Erythroblast (primary cell): Measurements from ENCODE around the gene HUS1.
A peak's percentile ranks its signal among the peaks of the same experiment; 100 is the strongest.
"Not testable (repeated sequence)": the region's sequence is repeated elsewhere in the genome, so short reads cannot be mapped to it uniquely, and the experiment has no call there.

ENCODE experiments used
- DNase-seq, 2 experiments: peaks; one replicate each; lab custom pipeline; 2025; lab: John Stamatoyannopoulos, UW
- GATA1 ChIP-seq: IDR thresholded peaks from 2 replicates; pipeline ENCODE4 v1.6.1; 2011; ENCODE audit warnings: low read depth, mild to moderate bottlenecking, control low read depth, low read length, moderate library complexity
- POLR2A ChIP-seq: IDR thresholded peaks from 2 replicates; pipeline ENCODE4 v1.6.1; 2011; ENCODE audit warnings: mild to moderate bottlenecking, low read length

Gene HUS1

DNA sequence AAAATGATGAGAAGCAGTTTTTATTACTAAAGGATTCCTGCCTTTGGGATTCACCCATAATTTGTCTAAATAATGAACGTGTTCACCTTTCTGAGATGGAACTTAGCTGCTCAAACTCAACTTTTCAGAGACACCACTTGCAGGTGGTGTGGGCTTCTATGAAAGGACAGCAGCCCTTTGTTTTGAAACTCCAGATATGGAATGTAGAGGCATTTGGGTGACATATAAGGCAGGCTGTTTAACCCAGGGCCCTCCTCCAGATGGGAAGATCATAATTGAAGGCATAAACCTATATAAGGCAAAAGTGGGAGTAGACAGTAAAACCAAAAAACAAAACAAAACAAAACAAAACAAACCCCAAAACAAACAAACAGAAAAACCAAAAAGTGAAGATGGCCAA is 11.9 kb upstream of the HUS1 start:
- no peak for DNase-seq
- TF ChIP-seq POLR2A (no peak), GATA1 (no peak)

DNA sequence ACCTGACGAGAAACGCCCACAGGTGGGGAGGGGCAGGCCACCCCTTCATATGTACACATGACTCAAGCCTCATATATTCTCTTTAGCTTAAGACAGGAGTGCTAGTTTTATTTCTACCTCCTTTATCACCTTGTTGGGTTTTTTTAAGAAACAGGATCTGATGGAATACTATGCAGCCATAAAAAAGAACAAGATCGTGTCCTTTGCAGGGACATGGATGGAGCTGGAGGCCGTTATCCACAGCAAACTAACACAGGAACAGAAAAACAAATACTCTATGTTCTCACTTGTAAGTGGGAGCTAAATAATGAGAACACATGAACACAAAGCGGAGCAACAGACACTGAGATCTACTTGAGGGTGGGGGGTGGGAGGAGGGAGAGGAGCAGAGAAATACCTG is 11.2 kb upstream of the HUS1 start:
- no peak for DNase-seq
- TF ChIP-seq GATA1, result no peak
- no peak for TF ChIP-seq POLR2A

DNA sequence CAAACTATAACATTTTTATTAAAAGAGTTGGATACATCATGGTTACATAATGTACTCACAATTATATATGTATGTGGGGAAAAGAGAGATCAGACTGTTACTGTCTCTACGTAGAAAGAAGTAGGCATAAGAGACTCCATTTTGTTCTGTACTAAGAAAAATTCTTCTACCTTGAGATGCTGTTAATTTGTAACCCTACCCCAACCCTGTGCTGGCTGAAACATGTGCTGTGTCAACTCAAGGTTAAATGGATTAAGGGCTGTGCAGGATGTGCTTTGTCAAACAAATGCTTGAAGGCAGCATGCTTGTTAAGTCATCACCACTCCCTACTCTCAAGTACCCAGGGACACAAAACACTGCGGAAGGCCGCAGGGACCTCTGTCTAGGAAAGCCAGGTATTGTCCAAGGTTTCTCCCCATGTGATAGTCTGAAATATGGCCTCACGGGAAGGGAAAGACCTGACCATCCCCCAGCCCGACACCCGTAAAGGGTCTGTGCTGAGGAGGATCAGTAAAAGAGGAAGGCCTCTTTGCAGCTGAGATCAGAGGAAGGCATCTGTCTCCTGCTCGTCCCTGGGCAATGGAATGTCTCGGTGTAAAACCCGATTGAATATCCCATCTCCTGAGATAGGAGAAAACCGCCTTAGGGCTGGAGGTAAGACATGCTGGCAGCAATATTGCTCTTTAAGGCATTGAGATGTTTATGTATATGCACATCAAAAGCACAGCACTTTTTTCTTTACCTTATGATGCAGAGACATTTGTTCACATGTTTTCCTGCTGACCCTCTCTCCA is 10.4 kb upstream of the HUS1 start:
- not testable (repeated sequence) for DNase-seq

DNA sequence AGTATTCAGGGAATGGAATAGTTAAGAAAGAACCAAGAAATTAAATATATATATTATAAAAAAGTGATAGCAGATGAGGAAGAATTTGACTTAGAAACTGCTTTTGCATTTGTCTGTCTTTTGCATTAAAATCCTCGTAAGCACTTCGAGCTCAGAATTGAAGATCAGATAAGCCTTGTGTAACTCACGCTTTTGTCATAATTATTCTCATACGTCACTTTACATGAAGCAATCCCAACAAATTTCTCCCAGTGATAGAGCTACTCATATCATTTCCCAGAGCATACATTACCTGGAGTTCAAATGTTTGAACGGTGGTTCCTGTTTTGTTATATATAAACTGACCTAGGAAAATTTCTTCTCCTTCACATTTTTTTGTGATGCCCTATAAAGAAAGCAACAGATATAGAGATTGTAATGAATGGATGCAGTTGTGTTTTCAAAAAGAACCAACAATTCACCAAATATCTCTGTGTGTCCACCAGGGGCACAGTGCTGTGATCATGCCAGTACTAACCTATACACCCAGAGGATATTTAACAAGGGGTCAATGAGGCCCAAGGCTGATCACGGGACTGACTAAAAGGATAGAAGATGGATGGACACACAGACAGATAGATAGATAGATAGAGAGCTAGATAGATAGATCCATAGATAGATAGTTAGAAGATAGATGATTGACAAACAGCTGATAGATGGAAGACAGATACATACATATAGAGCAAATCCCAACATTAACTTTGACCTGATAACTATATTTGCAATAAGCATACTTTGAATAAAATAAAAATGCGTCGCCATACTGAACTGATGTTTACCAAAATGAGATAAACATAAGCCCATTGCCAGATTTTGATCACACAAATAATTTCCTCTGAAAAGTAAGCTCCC is 9.3 kb upstream of the HUS1 start:
- no peak for TF ChIP-seq GATA1
- no peak for TF ChIP-seq POLR2A
- peak in 1 of 2 experiments; percentile 13 for DNase-seq

DNA sequence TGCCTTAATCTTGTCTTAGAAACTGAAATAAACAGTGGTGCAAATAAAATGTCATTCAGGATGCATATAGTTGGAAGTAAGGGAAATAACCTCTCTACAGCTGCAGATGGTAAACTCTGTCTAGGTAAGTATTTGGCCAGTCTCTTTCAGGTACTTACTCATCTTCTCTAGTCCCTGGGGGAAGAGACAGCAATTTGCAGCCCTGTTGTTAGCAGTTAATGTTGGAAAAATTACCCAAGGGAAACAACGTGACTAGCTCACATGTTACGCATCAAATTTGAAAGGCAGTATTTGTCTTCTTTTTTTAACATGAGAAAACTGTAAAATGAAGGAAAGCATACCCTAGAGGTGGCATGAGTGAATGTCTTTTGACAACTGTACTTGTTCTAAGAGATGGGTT is 3.2 kb upstream of the HUS1 start:
- DNase-seq, result no peak
- no peak for TF ChIP-seq GATA1
- TF ChIP-seq POLR2A, result no peak

DNA sequence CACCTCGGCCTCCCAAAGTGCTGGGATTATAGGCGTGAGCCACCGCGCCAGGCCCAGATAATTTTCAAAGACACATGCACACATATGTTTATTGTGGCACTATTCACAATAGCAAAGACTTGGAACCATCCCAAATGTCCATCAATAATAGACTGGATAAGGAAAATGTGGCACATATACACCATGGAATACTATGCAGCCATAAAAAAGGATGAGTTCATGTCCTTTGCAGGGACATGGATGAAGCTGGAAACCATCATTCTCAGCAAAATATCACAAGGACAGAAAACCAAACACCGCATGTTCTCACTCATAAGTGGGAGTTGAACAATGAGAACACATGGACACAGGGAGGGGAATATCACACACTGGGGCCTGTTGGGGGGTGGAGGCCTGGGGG is 1.2 kb upstream of the HUS1 start:
- DNase-seq, result not testable (repeated sequence)

DNA sequence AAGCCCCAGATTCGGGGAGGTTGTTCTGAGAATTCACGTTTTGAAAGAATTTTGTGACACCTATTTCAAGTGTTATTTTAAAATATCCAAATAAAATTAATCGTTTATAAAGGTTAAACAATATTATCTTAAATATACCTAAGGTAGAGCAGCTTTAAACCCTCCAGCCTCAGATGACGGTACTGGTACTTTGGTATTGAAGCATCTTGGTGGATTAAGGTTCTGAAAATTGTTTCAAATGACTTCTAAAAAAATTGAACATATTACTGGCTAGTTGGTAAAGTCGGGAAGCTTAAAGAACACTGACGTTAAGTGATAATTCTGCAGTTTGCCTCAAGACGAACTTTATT is 392 bp upstream of the HUS1 start:
- no peak for DNase-seq
- TF ChIP-seq GATA1, result no peak

DNA sequence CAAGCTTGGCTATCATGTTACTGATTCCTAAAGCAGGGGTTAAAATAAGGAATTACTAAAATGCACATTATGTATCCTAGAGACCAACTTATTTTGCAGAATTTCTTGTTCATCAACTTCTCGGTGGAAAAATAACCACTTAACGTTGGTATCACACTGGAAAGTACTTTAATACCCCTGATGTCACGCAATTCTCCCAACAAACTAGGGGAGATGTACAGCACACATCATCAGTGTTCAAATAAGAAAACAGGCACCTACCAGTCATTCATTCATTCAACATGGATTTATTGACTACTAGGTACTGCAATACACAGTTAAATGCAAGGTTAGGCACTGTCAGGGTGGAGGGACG is 648 bp downstream of the HUS1 start:
- peak; percentile 44 to 52 for DNase-seq
- TF ChIP-seq POLR2A (no peak), GATA1 (no peak)

DNA sequence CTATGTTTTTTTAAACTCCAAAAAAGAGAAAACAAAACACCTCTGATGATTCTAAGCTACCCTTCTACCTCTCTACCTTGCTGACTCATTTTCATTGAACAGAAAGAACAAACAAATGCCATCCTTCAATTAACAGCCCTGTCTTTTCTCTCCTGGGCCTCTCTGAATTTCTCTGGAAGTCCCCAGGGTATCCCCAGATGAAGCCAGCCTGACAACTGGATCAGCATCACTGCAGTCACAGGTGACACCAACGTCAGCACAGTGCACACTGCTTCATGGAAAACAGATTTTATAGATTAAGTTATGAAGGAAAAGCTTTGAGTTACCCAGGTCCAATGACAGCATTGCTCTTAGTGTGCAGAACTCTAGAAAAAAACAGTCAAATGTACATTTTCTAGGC is 5.7 kb downstream of the HUS1 start:
- TF ChIP-seq GATA1, result no peak
- TF ChIP-seq POLR2A, result no peak
- DNase-seq, result no peak

DNA sequence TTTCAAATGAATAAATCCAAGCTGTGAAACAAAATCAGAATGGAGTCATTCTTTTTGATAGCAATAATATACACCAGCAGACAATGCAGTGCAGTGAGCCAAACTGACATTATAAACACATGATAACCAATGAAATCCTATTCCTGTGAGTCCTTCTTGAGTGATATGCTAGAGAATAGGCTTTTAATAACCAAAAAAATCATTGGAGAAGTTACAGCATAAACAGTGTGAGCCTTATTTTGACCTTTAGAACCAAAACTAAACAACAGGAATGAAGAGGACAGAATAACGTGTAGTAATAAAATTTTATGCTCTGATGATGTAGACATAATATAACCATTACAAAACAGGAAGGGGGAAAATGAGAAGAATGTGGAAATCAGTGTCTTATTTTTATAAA is 8.7 kb downstream of the HUS1 start:
- TF ChIP-seq POLR2A (no peak), GATA1 (no peak)
- DNase-seq, result no peak

DNA sequence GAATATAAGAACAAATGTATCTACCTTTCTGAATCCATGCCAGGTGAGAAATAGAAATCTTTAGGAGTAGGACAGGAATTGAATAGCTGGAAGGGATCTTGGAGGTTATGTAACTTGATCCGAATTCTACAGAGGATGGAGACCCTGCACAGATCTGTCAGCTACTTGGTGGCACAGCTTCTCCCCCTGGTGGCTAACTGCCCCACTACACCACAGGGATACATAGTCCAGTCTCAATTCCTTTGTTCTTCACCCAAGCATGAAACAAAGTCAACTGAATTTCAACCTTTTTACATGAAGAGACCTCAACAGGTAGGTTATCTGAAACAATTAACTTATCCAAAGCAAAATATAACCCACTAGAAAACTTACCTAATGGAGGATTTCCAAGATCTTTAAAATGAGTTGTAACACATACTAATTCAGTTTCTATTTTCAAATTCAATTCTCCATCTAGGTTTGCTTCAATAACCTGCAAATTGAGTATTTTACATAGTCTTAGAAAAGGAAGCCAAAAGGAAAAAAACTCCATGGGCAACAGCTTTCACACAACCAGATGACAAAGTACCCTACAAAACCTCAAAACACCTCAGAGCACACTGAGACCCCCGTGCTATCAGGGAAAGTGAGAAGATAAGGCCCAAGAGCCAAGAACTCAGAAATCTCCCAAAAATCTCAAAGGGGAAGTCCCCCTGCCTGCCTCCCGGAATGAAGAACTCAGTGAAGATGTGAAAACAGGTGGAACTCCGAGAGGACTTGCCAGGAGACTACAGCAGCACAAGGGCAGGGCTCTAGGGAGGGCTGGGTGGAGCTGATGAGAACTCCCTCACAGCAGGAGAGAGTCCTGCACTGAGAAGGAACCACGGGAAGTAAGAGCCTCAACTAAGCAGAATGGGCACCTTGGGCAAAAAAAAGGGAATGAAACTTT is 10.3 kb downstream of the HUS1 start:
- TF ChIP-seq GATA1 (no peak), POLR2A (no peak)
- peak; percentile 48 to 65 for DNase-seq

DNA sequence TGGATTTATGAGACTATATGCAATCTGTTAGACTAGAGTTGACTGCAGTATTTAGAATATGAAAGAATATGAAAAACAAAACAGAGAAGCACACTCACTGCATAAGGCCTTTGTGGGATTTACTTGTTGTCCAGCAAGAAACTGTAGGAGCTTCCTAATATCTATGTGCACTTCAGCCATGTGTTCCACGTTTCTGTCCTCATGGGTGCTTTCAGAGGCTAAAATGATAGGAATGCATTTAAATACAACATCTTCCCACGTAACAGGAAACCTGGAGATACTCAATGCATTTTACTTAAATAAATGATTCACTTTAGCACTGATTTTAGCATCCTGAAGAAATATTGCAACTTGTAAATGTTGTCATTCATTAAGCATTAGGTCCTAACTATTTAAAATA is 11.7 kb downstream of the HUS1 start:
- DNase-seq, result no peak
- no peak for TF ChIP-seq POLR2A
- no peak for TF ChIP-seq GATA1

DNA sequence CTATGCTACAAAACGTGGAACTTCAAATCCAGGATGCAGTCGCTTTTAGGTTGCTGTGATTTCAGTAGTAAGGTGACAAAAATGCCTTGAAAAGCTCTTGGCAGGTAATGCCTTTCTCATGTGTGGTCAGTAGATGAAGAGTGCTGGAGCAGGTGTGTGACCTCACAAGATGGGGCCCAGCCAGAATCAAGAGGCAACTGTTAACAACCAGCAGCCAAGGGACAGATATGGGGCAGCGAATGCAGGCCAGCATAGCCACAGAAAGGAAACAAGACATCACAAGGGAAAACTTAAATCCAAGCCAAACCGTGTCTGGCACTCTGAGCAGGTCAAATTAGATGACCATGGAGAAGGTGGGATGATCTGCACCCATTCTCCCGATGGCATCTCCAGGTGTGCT is 12.3 kb downstream of the HUS1 start:
- no peak for DNase-seq
- TF ChIP-seq GATA1 (no peak), POLR2A (no peak)

DNA sequence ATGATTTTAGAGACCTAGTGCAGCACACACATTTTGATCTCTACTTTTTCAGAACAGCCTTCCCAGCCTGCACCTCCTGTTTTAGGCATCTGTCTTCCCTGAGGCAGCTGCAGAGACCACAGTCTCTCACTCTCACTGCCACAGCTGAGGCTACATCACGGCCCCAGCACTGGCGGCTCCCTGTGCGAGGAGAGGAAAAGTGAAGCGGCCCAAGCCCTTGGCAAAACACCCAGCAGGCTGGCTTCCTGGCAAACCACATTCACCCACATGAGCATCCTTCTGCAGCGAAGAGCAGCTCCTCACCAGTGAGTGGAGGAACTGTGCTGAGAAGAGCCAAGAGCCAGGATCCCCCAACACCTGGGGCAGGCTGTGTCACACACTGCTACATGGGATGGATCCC is 14.0 kb downstream of the HUS1 start:
- no peak for DNase-seq
- TF ChIP-seq POLR2A, result no peak
- TF ChIP-seq GATA1, result no peak
